WTC11 (cell line): ENCODE measurements around the gene LRRC66. TPM values are rescaled to one million over a fixed set of nuclear protein-coding genes. Genes with fewer than 3 reads are reported as not detected.

Source experiments
- ATAC-seq: fragments of 200-7000 bp; cut with Tn5 transposase; 2 replicates; pipeline ENCODE4 v1.10.0; 2021; ENCODE audit warnings: mild to moderate bottlenecking, moderate library complexity
- CTCF ChIA-PET: fragments of 300-600 bp; sonication (Branson Sonifier 250); formaldehyde crosslinking; loops from one replicate; lab custom pipeline; 2021; ENCODE audit warnings: antibody characterized with exemption; lab: Charles Lee
- POLR2A ChIA-PET: fragments of 350-600 bp; sonication (Branson Sonifier 250); formaldehyde crosslinking; loops from one replicate; lab custom pipeline; 2021; ENCODE audit warnings: antibody characterized with exemption; lab: Charles Lee
- DNase-seq: peaks from one replicate; pipeline ENCODE4 v3.0.0; 2021; ENCODE audit warnings: low spot score
- H3K27ac Mint-ChIP-seq: 2 replicates; pipeline ENCODE4 v1.8.0; 2021; ENCODE audit warnings: mixed read lengths
- H3K27me3 Mint-ChIP-seq: 2 replicates; pipeline ENCODE4 v1.8.0; 2021; ENCODE audit warnings: low read depth, mild to moderate bottlenecking, moderate library complexity, mixed read lengths
- H3K36me3 Mint-ChIP-seq: 2 replicates; pipeline ENCODE4 v1.8.0; 2021; ENCODE audit warnings: mixed read lengths
- H3K4me1 Mint-ChIP-seq: 2 replicates; pipeline ENCODE4 v1.8.0; 2022; ENCODE audit warnings: mixed read lengths
- H3K4me3 Mint-ChIP-seq: 2 replicates; pipeline ENCODE4 v1.8.0; 2021; ENCODE audit warnings: mild to moderate bottlenecking, moderate library complexity, mixed read lengths
- H3K9me3 Mint-ChIP-seq: 2 replicates; pipeline ENCODE4 v1.8.0; 2021; ENCODE audit warnings: mixed read lengths
- CBFB ChIP-seq: sonication (generic); formaldehyde crosslinking; IDR thresholded peaks from 2 replicates; pipeline ENCODE4 v1.8.1; 2022; ENCODE audit warnings: mild to moderate bottlenecking, low read depth, missing genetic modification reagents
- CREB1 ChIP-seq: sonication (generic); formaldehyde crosslinking; IDR thresholded peaks from 2 replicates; pipeline ENCODE4 v1.8.0; 2023; ENCODE audit warnings: mild to moderate bottlenecking, missing genetic modification reagents
- CREM ChIP-seq: sonication (generic); formaldehyde crosslinking; IDR thresholded peaks from 2 replicates; pipeline ENCODE4 v1.8.1; 2022; ENCODE audit warnings: mild to moderate bottlenecking, missing genetic modification reagents, moderate library complexity
- ELF4 ChIP-seq: sonication (generic); formaldehyde crosslinking; IDR thresholded peaks from 2 replicates; pipeline ENCODE4 v1.8.1; 2022; ENCODE audit warnings: low read depth, mild to moderate bottlenecking, moderate library complexity, missing genetic modification reagents
- HMGA2 ChIP-seq: fragments of 250-450 bp; sonication (Bioruptor Pico); IDR thresholded peaks from 2 replicates; pipeline ENCODE4 v1.4.0; 2021; ENCODE audit warnings: mild to moderate bottlenecking, moderate library complexity
- MXD4 ChIP-seq: fragments of 250-450 bp; sonication (Bioruptor Pico); IDR thresholded peaks from 2 replicates; pipeline ENCODE4 v1.8.0; 2021; ENCODE audit warnings: mild to moderate bottlenecking, moderate library complexity, borderline replicate concordance
- NFE2L1 ChIP-seq: sonication (generic); formaldehyde crosslinking; IDR thresholded peaks from 2 replicates; pipeline ENCODE4 v1.8.1; 2023; ENCODE audit warnings: missing genetic modification reagents
- OVOL2 ChIP-seq: fragments of 250-450 bp; sonication (Bioruptor Pico); IDR thresholded peaks from 2 replicates; pipeline ENCODE4 v1.9.0; 2021; ENCODE audit warnings: mild to moderate bottlenecking, borderline replicate concordance
- RELA ChIP-seq: sonication (generic); formaldehyde crosslinking; IDR thresholded peaks from 2 replicates; pipeline ENCODE4 v1.8.1; 2022; ENCODE audit warnings: missing genetic modification reagents, mild to moderate bottlenecking, borderline replicate concordance
- SOX15 ChIP-seq: fragments of 250-450 bp; sonication (Bioruptor Pico); IDR thresholded peaks from 2 replicates; pipeline ENCODE4 v1.9.0; 2021; ENCODE audit warnings: mild to moderate bottlenecking
- STAT6 ChIP-seq: sonication (generic); formaldehyde crosslinking; conservative IDR thresholded peaks from 2 replicates; pipeline ENCODE4 v1.8.1; 2023; ENCODE audit warnings: mild to moderate bottlenecking, low read depth, missing genetic modification reagents, moderate library complexity
- TEAD1 ChIP-seq: sonication (generic); formaldehyde crosslinking; IDR thresholded peaks from 2 replicates; pipeline ENCODE4 v1.8.0; 2022; ENCODE audit warnings: mild to moderate bottlenecking, missing genetic modification reagents
- TEAD4 ChIP-seq: sonication (generic); formaldehyde crosslinking; IDR thresholded peaks from 2 replicates; pipeline ENCODE4 v1.8.0; 2022; ENCODE audit warnings: mild to moderate bottlenecking, missing genetic modification reagents
- USF1 ChIP-seq: sonication (generic); formaldehyde crosslinking; IDR thresholded peaks from 2 replicates; pipeline ENCODE4 v1.8.0; 2022; ENCODE audit warnings: mild to moderate bottlenecking, missing genetic modification reagents
- ZNF263 ChIP-seq: sonication (generic); formaldehyde crosslinking; IDR thresholded peaks from 2 replicates; pipeline ENCODE4 v1.8.1; 2022; ENCODE audit warnings: low read depth, mild to moderate bottlenecking, moderate library complexity, missing genetic modification reagents
- ZNF317 ChIP-seq: sonication (generic); formaldehyde crosslinking; IDR thresholded peaks from 2 replicates; pipeline ENCODE4 v1.8.1; 2023; ENCODE audit warnings: low read depth, mild to moderate bottlenecking, moderate library complexity, missing genetic modification reagents, borderline replicate concordance
- ZNF396 ChIP-seq: fragments of 250-450 bp; sonication (Bioruptor Pico); IDR thresholded peaks from 2 replicates; pipeline ENCODE4 v1.8.0; 2021; ENCODE audit warnings: mild to moderate bottlenecking, moderate library complexity, borderline replicate concordance
- ZNF423 ChIP-seq: fragments of 250-450 bp; sonication (Bioruptor Pico); IDR thresholded peaks from 2 replicates; pipeline ENCODE4 v2.1.2; 2022; ENCODE audit warnings: mild to moderate bottlenecking, moderate library complexity
- total RNA-seq: library from RNA; stranded (reverse); gene quantifications from 3 replicates; pipeline ENCODE4 v1.2.3, GENCODE V29; 2021
- TF ChIP-seq, protein P1 (sequence below): sonication (generic); formaldehyde crosslinking; IDR thresholded peaks from 2 replicates; pipeline ENCODE4 v1.8.1; 2023; ENCODE audit warnings: mild to moderate bottlenecking, moderate library complexity, missing genetic modification reagents
- TF ChIP-seq, protein P2 (sequence below): sonication (generic); formaldehyde crosslinking; IDR thresholded peaks from 2 replicates; pipeline ENCODE4 v1.8.1; 2023; ENCODE audit warnings: mild to moderate bottlenecking, missing genetic modification reagents, moderate library complexity
- TF ChIP-seq, protein P3 (sequence below): fragments of 250-450 bp; sonication (Bioruptor Pico); IDR thresholded peaks from 2 replicates; pipeline ENCODE4 v1.8.0; 2021; ENCODE audit warnings: mild to moderate bottlenecking
- TF ChIP-seq, protein P4 (sequence below): sonication (generic); formaldehyde crosslinking; IDR thresholded peaks from 2 replicates; pipeline ENCODE4 v1.8.1; 2023; ENCODE audit warnings: mild to moderate bottlenecking, missing genetic modification reagents
- TF ChIP-seq, protein P5 (sequence below): sonication (generic); formaldehyde crosslinking; IDR thresholded peaks from 2 replicates; pipeline ENCODE4 v1.8.0; 2022; ENCODE audit warnings: missing genetic modification reagents

LRRC66 gene
- total RNA-seq, 1 experiment from 2014 or later = not detected

DNA sequence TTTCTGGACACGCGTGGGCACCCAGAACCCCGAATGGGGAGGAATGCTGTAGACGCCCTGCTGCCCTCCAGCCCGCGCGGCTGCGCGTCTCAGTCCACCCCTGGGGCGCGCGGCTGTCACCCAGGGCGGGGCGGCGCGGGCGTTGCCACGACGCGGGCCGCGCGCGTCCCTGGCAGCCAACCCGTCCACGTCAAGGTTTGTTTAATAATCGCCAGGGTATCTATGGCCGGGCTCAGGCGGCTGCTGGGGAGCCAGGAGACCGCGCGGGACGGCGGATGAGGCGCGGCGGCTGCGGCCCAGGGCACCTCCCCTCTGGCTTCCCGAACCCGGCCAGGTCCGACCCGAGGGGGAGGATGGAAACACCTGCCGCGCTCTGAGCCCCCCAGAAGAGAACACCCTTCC lies 31.1 kb upstream of the LRRC66 start, which contains the start of gene SPATA18 (continued):
- TF ChIP-seq TEAD4 (CRISPR knock-in tag) (no peak), ZNF317 (CRISPR knock-in tag) (0 out of 2 replicates have a peak, but pooled peaks have one; percentile 25), CBFB (CRISPR knock-in tag) (no peak), NFE2L1 (CRISPR knock-in tag) (no peak), CREB1 (CRISPR knock-in tag) (no peak), USF1 (CRISPR knock-in tag) (no peak), TEAD1 (CRISPR knock-in tag) (no peak), SOX15 (CRISPR knock-in tag) (no peak), ZNF423 (CRISPR knock-in tag) (peak; percentile 36; the same call in 1 of the 2 replicates), ZNF263 (CRISPR knock-in tag) (no peak), MXD4 (CRISPR knock-in tag) (no peak), HMGA2 (CRISPR knock-in tag) (no peak), RELA (CRISPR knock-in tag) (no peak)
- TF ChIP-seq, protein P1, sequence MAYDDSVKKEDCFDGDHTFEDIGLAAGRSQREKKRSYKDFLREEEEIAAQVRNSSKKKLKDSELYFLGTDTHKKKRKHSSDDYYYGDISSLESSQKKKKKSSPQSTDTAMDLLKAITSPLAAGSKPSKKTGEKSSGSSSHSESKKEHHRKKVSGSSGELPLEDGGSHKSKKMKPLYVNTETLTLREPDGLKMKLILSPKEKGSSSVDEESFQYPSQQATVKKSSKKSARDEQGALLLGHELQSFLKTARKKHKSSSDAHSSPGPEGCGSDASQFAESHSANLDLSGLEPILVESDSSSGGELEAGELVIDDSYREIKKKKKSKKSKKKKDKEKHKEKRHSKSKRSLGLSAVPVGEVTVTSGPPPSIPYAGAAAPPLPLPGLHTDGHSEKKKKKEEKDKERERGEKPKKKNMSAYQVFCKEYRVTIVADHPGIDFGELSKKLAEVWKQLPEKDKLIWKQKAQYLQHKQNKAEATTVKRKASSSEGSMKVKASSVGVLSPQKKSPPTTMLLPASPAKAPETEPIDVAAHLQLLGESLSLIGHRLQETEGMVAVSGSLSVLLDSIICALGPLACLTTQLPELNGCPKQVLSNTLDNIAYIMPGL = no peak; the same call in 1 of the 2 replicates
- TF ChIP-seq, protein P2, sequence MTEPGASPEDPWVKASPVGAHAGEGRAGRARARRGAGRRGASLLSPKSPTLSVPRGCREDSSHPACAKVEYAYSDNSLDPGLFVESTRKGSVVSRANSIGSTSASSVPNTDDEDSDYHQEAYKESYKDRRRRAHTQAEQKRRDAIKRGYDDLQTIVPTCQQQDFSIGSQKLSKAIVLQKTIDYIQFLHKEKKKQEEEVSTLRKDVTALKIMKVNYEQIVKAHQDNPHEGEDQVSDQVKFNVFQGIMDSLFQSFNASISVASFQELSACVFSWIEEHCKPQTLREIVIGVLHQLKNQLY (CRISPR knock-in tag) = no peak
- TF ChIP-seq, protein P3, sequence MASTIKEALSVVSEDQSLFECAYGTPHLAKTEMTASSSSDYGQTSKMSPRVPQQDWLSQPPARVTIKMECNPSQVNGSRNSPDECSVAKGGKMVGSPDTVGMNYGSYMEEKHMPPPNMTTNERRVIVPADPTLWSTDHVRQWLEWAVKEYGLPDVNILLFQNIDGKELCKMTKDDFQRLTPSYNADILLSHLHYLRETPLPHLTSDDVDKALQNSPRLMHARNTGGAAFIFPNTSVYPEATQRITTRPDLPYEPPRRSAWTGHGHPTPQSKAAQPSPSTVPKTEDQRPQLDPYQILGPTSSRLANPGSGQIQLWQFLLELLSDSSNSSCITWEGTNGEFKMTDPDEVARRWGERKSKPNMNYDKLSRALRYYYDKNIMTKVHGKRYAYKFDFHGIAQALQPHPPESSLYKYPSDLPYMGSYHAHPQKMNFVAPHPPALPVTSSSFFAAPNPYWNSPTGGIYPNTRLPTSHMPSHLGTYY = no peak
- TF ChIP-seq, protein P4, sequence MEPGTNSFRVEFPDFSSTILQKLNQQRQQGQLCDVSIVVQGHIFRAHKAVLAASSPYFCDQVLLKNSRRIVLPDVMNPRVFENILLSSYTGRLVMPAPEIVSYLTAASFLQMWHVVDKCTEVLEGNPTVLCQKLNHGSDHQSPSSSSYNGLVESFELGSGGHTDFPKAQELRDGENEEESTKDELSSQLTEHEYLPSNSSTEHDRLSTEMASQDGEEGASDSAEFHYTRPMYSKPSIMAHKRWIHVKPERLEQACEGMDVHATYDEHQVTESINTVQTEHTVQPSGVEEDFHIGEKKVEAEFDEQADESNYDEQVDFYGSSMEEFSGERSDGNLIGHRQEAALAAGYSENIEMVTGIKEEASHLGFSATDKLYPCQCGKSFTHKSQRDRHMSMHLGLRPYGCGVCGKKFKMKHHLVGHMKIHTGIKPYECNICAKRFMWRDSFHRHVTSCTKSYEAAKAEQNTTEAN (CRISPR knock-in tag) = no peak

DNA sequence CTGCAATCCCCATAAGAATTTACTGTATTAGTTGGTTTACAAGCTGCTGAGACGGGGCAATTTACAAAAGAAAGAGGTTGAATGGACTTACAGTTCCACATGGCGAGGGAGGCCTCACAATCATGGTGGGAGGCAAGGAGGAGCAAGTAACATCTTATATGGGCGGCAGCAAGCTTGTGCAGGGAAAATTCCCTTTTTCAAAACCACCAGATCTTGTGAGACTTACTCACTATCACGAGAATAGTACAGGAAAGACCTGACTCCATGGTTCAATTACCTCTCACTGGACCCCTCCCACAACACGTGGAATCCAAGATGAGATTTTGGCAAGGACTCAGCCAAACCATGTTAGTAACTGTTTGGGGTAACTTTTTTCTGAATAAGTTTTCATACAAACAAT lies 29.1 kb upstream of the LRRC66 start:
- peaks cover 24% of the 10 kb centered on the region for H3K27me3 Mint-ChIP-seq
- TF ChIP-seq STAT6 (CRISPR knock-in tag) (no peak), ZNF317 (CRISPR knock-in tag) (no peak), OVOL2 (no peak), CREM (no peak), ELF4 (CRISPR knock-in tag) (no peak), ZNF396 (CRISPR knock-in tag) (no peak)
- TF ChIP-seq, protein P5, sequence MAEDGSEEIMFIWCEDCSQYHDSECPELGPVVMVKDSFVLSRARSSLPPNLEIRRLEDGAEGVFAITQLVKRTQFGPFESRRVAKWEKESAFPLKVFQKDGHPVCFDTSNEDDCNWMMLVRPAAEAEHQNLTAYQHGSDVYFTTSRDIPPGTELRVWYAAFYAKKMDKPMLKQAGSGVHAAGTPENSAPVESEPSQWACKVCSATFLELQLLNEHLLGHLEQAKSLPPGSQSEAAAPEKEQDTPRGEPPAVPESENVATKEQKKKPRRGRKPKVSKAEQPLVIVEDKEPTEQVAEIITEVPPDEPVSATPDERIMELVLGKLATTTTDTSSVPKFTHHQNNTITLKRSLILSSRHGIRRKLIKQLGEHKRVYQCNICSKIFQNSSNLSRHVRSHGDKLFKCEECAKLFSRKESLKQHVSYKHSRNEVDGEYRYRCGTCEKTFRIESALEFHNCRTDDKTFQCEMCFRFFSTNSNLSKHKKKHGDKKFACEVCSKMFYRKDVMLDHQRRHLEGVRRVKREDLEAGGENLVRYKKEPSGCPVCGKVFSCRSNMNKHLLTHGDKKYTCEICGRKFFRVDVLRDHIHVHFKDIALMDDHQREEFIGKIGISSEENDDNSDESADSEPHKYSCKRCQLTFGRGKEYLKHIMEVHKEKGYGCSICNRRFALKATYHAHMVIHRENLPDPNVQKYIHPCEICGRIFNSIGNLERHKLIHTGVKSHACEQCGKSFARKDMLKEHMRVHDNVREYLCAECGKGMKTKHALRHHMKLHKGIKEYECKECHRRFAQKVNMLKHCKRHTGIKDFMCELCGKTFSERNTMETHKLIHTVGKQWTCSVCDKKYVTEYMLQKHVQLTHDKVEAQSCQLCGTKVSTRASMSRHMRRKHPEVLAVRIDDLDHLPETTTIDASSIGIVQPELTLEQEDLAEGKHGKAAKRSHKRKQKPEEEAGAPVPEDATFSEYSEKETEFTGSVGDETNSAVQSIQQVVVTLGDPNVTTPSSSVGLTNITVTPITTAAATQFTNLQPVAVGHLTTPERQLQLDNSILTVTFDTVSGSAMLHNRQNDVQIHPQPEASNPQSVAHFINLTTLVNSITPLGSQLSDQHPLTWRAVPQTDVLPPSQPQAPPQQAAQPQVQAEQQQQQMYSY = no peak

More for the DNA sequence above, 29.1 kb upstream of the LRRC66 start:
- H3K27ac Mint-ChIP-seq = no peak overlapping the region
- H3K9me3 Mint-ChIP-seq = peaks cover 12% of the 10 kb centered on the region
- H3K36me3 Mint-ChIP-seq = peaks cover 12% of the 10 kb centered on the region
- no peak for ATAC-seq
- no peak overlapping the region for H3K4me3 Mint-ChIP-seq
- DNase-seq = no peak
- POLR2A ChIA-PET = no interaction called here
- CTCF ChIA-PET = no interaction called here
- peaks cover 33% of the 10 kb centered on the region for H3K4me1 Mint-ChIP-seq
